GM23338 (cell line): ENCODE results near the gene SLC39A10. TPM values are rescaled to one million over a fixed set of nuclear protein-coding genes. Genes with fewer than 3 reads are reported as not detected.

ENCODE experiments used
- ATAC-seq: fragments of 200-7000 bp; cut with Tn5 transposase; 3 replicates; pipeline ENCODE4 v1.9.1; 2020
- DNase-seq: peaks from one replicate; pipeline ENCODE4 v3.0.0-alpha.2; 2015; ENCODE audit warnings: low spot score
- H2AFZ ChIP-seq: fragments of 200-600 bp; sonication (generic); 2 replicates; pipeline ENCODE4 v1.8.0; 2016; ENCODE audit warnings: antibody characterized with exemption, mild to moderate bottlenecking, moderate library complexity
- H3F3A ChIP-seq: fragments of 200-600 bp; sonication (generic); replicated peaks from 2 replicates; pipeline ENCODE4 v1.8.0; 2017; ENCODE audit warnings: antibody characterized with exemption, mixed run types, low read depth
- H3K27ac ChIP-seq: fragments of 200-600 bp; sonication (generic); 2 replicates; pipeline ENCODE4 v1.6.1; 2016; ENCODE audit warnings: low read depth
- H3K27me3 ChIP-seq: fragments of 200-600 bp; sonication (generic); 2 replicates; pipeline ENCODE4 v1.8.0; 2016; ENCODE audit warnings: mild to moderate bottlenecking, mixed run types, moderate library complexity; ENCODE audit not compliant: insufficient read depth
- H3K36me3 ChIP-seq: fragments of 200-600 bp; sonication (generic); 2 replicates; pipeline ENCODE4 v1.8.0; 2016; ENCODE audit warnings: mild to moderate bottlenecking; ENCODE audit not compliant: insufficient read depth
- H3K4me1 ChIP-seq: fragments of 200-600 bp; sonication (generic); 2 replicates; pipeline ENCODE4 v1.8.0; 2016; ENCODE audit warnings: mild to moderate bottlenecking, moderate library complexity; ENCODE audit not compliant: insufficient read depth
- H3K4me2 ChIP-seq: fragments of 200-600 bp; sonication (generic); 2 replicates; pipeline ENCODE4 v1.7.1; 2017; ENCODE audit warnings: mixed run types
- H3K4me3 ChIP-seq: fragments of 200-600 bp; sonication (generic); 2 replicates; pipeline ENCODE4 v1.6.1; 2016; ENCODE audit warnings: mixed run types
- H3K79me2 ChIP-seq: fragments of 200-600 bp; sonication (generic); replicated peaks from 2 replicates; pipeline ENCODE4 v1.8.0; 2017; ENCODE audit warnings: mild to moderate bottlenecking; ENCODE audit not compliant: insufficient read depth
- H3K9me2 ChIP-seq: fragments of 200-600 bp; sonication (generic); 2 replicates; pipeline ENCODE4 v1.8.0; 2017; ENCODE audit not compliant: insufficient read depth
- H4K20me1 ChIP-seq: fragments of 200-600 bp; sonication (generic); replicated peaks from 2 replicates; pipeline ENCODE4 v1.8.0; 2017; ENCODE audit warnings: mild to moderate bottlenecking; ENCODE audit not compliant: insufficient read depth
- H3K27ac Mint-ChIP-seq: 2 replicates; pipeline ENCODE4 v1.8.0; 2020; ENCODE audit warnings: inconsistent platforms, mild to moderate bottlenecking, moderate library complexity, mixed read lengths
- H3K27me3 Mint-ChIP-seq: 3 replicates; pipeline ENCODE4 v1.8.0; 2022; ENCODE audit warnings: low read depth, mild to moderate bottlenecking, moderate library complexity, mixed read lengths, inconsistent platforms; ENCODE audit not compliant: insufficient read depth, poor library complexity
- H3K36me3 Mint-ChIP-seq: 3 replicates; pipeline ENCODE4 v1.8.0; 2021; ENCODE audit warnings: low read depth, mild to moderate bottlenecking, inconsistent platforms, moderate library complexity, mixed read lengths
- H3K4me1 Mint-ChIP-seq: 3 replicates; pipeline ENCODE4 v1.8.0; 2020; ENCODE audit warnings: mild to moderate bottlenecking, inconsistent platforms, mixed read lengths
- H3K4me3 Mint-ChIP-seq: 3 replicates; pipeline ENCODE4 v1.8.0; 2021; ENCODE audit warnings: moderate library complexity, mild to moderate bottlenecking, inconsistent platforms, mixed read lengths
- H3K9me3 Mint-ChIP-seq: 3 replicates; pipeline ENCODE4 v1.8.0; 2020; ENCODE audit warnings: moderate library complexity, mild to moderate bottlenecking, inconsistent platforms, mixed read lengths
- CTCF ChIP-seq, 2 experiments: fragments of 200-600 bp in 1 of 2; sonication (generic) in 1 of 2; conservative IDR thresholded peaks; 2 replicates each; pipeline versions ENCODE4 v1.5.1 to v1.6.1; 2016 to 2017; ENCODE audit warnings: antibody characterized with exemption in 2 of 2, low read depth in 2 of 2, mild to moderate bottlenecking in 2 of 2, moderate library complexity in 1 of 2
- ETS1 ChIP-seq: IDR thresholded peaks from 2 replicates; pipeline ENCODE4 v1.6.1; 2016; ENCODE audit warnings: antibody characterized with exemption
- EZH2 ChIP-seq: fragments of 200-600 bp; sonication (generic); IDR thresholded peaks from one replicate; pipeline ENCODE4 v1.8.0; 2017; ENCODE audit warnings: antibody characterized with exemption, mild to moderate bottlenecking, low read depth; ENCODE audit not compliant: unreplicated experiment
- JUNB ChIP-seq: IDR thresholded peaks from one replicate; pipeline ENCODE4 v1.6.1; 2016; ENCODE audit warnings: antibody characterized with exemption; ENCODE audit not compliant: unreplicated experiment
- NANOG ChIP-seq: IDR thresholded peaks from 2 replicates; pipeline ENCODE4 v1.6.1; 2016; ENCODE audit warnings: antibody characterized with exemption, borderline replicate concordance
- POLR2AphosphoS5 ChIP-seq: IDR thresholded peaks from 2 replicates; pipeline ENCODE4 v1.6.1; 2016; ENCODE audit warnings: antibody characterized with exemption, low read depth
- REST ChIP-seq: IDR thresholded peaks from one replicate; pipeline ENCODE4 v1.6.1; 2018; ENCODE audit warnings: antibody characterized with exemption; ENCODE audit not compliant: unreplicated experiment
- STAT1 ChIP-seq: IDR thresholded peaks from one replicate; pipeline ENCODE4 v1.6.1; 2016; ENCODE audit warnings: antibody characterized with exemption; ENCODE audit not compliant: unreplicated experiment
- ZNF331 ChIP-seq: fragments of 250-450 bp; sonication (Bioruptor Pico); IDR thresholded peaks from 2 replicates; pipeline ENCODE4 v1.5.0; 2020; ENCODE audit warnings: low read depth, mild to moderate bottlenecking, moderate library complexity
- polyA plus RNA-seq: library from polyadenylated mRNA; unstranded; fragments of >200 nt; fragmentation: Nextera tagmentation; extraction: Ambion mirVana; gene quantifications from 2 replicates; pipeline ENCODE4 v1.2.1, GENCODE V29; 2016
- total RNA-seq: library from RNA; depleted of rRNA; stranded (reverse); fragments of >200 nt; shearing (Covaris generic); gene quantifications from 2 replicates; pipeline ENCODE4 v1.2.3, GENCODE V29; 2014

The SLC39A10 gene
- total and polyA plus RNA-seq, 2 experiments from 2014 or later: 261 to 356 TPM

- TF ChIP-seq POLR2AphosphoS5 (no peak), NANOG (no peak), ZNF331 (no peak), REST (no peak), JUNB (no peak)
These were observed 106.8 kb downstream of the SLC39A10 start (continued) for GRCh38 chr2:195763866-195764265.

GRCh38 chr2:195766691-195767090, 109.7 kb downstream of the SLC39A10 start:
- H4K20me1 ChIP-seq: no peaks in the 10 kb centered on the region
- H3K27me3 ChIP-seq: no peaks in the 10 kb centered on the region
- Mint-ChIP-seq H3K27ac (no peak overlapping the region), H3K9me3 (peaks cover 12% of the 10 kb centered on the region; the same call in 2 of the 3 replicates), H3K4me1 (no peaks in the 10 kb centered on the region), H3K4me3 (no peak overlapping the region), H3K36me3 (peaks cover 13% of the 10 kb centered on the region), H3K27me3 (no peaks in the 10 kb centered on the region)
- H3K9me2 ChIP-seq: no peaks in the 10 kb centered on the region
- ATAC-seq (no peak), DNase-seq (no peak)
- no peak overlapping the region for H3K27ac ChIP-seq
- no peaks in the 10 kb centered on the region for H3K4me1 ChIP-seq
- no peak overlapping the region for H3K4me2 ChIP-seq
- no peak overlapping the region for H2AFZ ChIP-seq
- H3K79me2 ChIP-seq: no peaks in the 10 kb centered on the region
- no peaks in the 10 kb centered on the region; the same call in 1 of the 2 replicates for H3K36me3 ChIP-seq
- no peaks in the 10 kb centered on the region for H3F3A ChIP-seq
- H3K4me3 ChIP-seq: no peak overlapping the region
- TF ChIP-seq EZH2 (no peak), CTCF (conservative IDR thresholded peaks at IDR 0.05; ENCODE audit: low read depth in 2 of 2) (no peak), STAT1 (no peak), ETS1 (no peak), REST (no peak)
